GM13976 (cell line): ENCODE data around the gene KLK4.

Experiments used
- DNase-seq: peaks from one replicate; pipeline ENCODE4 v3.0.0; 2012; ENCODE audit warnings: low spot score
- in situ Hi-C: fragments of 300-500 bp; cut with MboI; formaldehyde crosslinking; loops from one replicate; pipeline ENCODE4 v1.12.0; 2022; ENCODE audit warnings: low sequenced_read_pairs, mixed read lengths, inconsistent platforms; ENCODE audit not compliant: unreplicated experiment
- TF ChIP-seq, protein P1 (sequence below): IDR thresholded peaks from 2 replicates; pipeline ENCODE4 v1.5.1; 2012; ENCODE audit warnings: borderline replicate concordance, mild to moderate bottlenecking; ENCODE audit not compliant: insufficient read depth; ENCODE audit errors: extremely low read depth, missing control alignments, control extremely low read depth

Gene KLK4

GRCh38 chr19:50875795-50876422 is 35.3 kb downstream of the KLK4 start:
- in situ Hi-C loops: no loop called here
- TF ChIP-seq, protein P1, sequence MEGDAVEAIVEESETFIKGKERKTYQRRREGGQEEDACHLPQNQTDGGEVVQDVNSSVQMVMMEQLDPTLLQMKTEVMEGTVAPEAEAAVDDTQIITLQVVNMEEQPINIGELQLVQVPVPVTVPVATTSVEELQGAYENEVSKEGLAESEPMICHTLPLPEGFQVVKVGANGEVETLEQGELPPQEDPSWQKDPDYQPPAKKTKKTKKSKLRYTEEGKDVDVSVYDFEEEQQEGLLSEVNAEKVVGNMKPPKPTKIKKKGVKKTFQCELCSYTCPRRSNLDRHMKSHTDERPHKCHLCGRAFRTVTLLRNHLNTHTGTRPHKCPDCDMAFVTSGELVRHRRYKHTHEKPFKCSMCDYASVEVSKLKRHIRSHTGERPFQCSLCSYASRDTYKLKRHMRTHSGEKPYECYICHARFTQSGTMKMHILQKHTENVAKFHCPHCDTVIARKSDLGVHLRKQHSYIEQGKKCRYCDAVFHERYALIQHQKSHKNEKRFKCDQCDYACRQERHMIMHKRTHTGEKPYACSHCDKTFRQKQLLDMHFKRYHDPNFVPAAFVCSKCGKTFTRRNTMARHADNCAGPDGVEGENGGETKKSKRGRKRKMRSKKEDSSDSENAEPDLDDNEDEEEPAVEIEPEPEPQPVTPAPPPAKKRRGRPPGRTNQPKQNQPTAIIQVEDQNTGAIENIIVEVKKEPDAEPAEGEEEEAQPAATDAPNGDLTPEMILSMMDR: no peak
- DNase-seq: peak; percentile 73

DNA sequence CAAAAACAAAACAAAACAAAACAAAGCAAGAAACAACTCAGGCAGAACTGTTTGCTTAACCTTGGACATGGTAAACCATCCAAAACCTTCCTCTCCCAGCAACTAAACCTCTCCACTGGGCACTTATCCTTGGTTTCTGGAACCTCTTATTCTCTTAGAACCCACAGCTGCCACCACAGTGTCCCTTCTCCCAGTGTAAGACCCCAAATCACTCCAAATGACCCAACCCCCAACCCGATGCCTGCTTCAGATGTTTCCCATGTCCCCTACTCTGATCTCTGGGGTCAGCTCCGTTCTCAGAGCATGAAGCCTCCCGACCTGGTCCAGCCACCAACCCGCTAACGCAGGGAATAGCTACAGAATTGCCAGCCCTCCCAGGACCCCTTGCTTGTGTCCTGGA is 37.0 kb downstream of the KLK4 start:
- in situ Hi-C loops: no loop called here
- DNase-seq: no peak
- TF ChIP-seq, protein P1: no peak

DNA sequence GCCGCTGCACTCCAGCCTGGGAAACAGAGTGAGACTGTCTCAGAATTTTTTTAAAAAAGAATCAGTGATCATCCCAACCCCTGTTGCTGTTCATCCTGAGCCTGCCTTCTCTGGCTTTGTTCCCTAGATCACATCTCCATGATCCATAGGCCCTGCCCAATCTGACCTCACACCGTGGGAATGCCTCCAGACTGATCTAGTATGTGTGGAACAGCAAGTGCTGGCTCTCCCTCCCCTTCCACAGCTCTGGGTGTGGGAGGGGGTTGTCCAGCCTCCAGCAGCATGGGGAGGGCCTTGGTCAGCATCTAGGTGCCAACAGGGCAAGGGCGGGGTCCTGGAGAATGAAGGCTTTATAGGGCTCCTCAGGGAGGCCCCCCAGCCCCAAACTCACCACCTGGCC is 38.1 kb downstream of the KLK4 start, which contains the start of gene KLK2:
Gene KLK2 (plus strand): TSS at position 384 of the 400 bp plus-strand sequence. CDS start 35 bp downstream, outside the sequence.
- in situ Hi-C loops: no loop called here
- TF ChIP-seq, protein P1: no peak
- no peak for DNase-seq

DNA sequence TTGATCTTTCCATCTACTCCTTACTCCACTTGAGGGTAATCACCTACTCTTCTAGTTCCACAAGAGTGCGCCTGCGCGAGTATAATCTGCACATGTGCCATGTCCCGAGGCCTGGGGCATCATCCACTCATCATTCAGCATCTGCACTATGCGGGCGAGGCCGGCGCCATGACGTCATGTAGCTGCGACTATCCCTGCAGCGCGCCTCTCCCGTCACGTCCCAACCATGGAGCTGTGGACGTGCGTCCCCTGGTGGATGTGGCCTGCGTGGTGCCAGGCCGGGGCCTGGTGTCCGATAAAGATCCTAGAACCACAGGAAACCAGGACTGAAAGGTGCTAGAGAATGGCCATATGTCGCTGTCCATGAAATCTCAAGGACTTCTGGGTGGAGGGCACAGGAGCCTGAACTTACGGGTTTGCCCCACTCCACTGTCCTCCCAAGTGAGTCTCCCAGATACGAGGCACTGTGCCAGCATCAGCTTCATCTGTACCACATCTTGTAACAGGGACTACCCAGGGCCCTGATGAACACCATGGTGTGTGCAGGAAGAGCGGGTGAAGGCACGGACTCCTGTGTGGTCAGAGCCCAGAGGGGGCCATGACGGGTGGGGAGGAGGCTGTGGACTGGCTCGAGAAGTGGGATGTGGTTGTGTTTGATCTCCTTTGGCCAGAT is 40.6 kb downstream of the KLK4 start:
- DNase-seq: no peak
- TF ChIP-seq, protein P1: no peak
- in situ Hi-C loops: no loop called here

GRCh38 chr19:50869479-50869878 is 41.7 kb downstream of the KLK4 start:
- TF ChIP-seq, protein P1: no peak
- no peak for DNase-seq
- in situ Hi-C loops: no loop called here

DNA sequence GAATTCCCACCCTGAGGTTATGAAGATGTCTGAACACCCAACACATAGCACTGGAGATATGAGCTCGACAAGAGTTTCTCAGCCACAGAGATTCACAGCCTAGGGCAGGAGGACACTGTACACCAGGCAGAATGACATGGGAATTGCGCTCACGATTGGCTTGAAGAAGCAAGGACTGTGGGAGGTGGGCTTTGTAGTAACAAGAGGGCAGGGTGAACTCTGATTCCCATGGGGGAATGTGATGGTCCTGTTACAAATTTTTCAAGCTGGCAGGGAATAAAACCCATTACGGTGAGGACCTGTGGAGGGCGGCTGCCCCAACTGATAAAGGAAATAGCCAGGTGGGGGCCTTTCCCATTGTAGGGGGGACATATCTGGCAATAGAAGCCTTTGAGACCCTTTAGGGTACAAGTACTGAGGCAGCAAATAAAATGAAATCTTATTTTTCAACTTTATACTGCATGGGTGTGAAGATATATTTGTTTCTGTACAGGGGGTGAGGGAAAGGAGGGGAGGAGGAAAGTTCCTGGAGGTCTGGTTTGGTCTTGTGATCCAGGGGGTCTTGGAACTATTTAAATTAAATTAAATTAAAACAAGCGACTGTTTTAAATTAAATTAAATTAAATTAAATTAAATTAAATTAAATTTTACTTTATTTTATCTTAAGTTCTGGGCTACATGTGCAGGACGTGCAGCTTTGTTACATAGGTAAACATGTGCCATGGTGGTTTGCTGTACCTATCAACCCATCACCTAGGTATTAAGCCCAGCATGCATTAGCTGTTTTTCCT is 49.5 kb downstream of the KLK4 start:
- in situ Hi-C loops: no loop called here
- TF ChIP-seq, protein P1: no peak
- DNase-seq: no peak
